Measurements from ENCODE around the gene FCGR3A.
"Not testable (repeated sequence)": the region's sequence is repeated elsewhere in the genome, so short reads cannot be mapped to it uniquely, and the experiment has no call there.

Gene FCGR3A

DNA sequence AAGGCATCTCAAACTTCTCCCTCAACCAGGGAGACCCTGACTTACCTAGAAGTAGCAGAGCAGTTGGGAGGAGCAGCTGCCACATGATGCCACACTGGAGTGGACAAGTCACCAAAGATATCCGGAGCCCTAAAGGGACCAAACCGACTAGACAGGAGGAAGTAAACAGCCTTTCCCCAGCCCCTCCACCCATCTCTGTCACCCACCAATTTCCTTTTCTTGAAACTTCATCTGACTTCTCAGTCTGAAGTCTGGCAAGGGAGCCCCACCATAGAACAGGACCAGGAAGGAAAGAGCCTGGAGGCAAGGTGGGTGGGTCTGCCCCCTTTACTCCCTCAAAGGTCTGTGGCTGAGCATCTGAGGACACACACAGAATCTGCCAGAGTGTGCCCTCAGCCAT is at the start of gene FCGR3A:
FCGR3A (minus strand) TSS at position 167 of the 400 bp plus-strand sequence; CDS start at position 85, 82 bp downstream.
- DNase-seq, result no peak

DNA sequence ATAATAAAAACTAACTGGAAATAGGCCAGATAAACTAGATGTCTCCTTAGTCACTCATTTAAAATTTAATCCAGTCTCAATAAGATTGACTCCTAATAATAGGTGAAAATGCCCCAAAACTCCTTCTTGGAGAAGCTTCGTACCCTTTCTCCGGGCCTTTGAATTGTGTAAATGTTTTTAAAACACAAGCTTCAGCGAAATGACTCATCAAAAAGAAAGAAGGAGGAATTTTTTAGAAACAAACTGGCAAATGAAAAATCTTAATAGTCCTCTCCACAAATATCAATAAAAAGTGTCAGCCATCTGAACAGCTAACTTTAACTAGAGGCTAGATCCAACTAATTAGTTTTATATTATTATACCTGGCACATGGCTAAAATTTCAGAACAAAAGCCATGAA is 47.5 kb upstream of the FCGR3A start:
- DNase-seq, result not testable (repeated sequence)

GRCh38 chr1:161595583-161595982 is 46.0 kb upstream of the FCGR3A start:
- not testable (repeated sequence) for DNase-seq

- not testable (repeated sequence) for DNase-seq
Measured at GRCh38 chr1:161595173-161595572, 45.6 kb upstream of the FCGR3A start.

DNA sequence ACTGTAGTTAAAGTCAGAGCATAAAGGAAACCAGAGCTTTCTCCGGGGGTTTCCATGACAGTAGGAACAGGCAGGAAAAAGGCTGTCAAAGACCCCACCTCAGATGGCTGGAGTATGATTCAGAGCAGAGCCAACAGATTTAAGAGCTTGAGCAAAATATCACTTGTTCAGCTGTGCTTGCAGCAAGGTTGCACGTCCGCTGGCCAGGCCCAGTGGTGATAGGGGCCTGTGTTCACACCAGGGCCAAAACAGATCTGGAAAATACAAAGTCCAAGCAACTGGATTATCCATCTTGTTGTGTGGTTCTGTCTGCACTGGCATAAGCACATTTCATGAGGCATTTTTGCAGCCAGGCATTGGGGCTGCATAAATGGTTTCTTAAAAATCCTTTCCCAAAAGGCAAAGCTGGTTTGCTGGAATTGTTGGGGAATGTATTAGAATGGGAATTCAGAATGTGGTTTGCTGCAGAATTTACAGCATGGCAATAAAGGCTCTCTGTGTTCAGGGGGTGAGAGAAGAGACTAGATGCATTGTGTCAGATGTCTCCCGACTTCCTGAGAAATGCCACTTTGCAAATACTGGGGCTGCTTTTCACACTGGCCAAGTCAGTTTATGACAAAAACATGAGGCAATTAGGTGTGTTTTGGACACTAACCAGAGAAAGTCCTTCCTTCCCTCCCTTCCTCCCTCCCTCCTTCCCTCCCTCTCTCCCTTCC is 44.8 kb upstream of the FCGR3A start:
- DNase-seq, result not testable (repeated sequence)

GRCh38 chr1:161593092-161593755 is 43.6 kb upstream of the FCGR3A start:
- DNase-seq, result not testable (repeated sequence)

DNA sequence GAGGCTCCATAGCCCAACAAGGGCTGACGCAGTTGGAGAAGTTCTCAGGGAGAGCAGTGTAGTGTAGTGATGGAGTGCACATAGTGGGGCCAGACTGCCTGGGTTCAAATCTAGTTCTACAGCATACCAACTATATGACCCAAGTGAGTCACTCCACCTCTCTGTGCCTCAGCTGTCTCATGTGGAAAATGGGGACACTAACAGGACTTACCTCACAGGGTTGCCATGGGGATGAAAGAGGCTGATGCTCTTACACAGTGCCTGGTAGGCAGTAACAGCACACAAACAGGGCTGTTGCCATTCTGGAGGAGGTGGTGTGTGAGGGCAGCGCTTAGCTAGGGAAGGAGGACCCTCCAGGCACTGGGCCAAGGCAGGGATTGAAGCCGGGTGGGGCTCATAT is 43.0 kb upstream of the FCGR3A start:
- not testable (repeated sequence) for DNase-seq

DNA sequence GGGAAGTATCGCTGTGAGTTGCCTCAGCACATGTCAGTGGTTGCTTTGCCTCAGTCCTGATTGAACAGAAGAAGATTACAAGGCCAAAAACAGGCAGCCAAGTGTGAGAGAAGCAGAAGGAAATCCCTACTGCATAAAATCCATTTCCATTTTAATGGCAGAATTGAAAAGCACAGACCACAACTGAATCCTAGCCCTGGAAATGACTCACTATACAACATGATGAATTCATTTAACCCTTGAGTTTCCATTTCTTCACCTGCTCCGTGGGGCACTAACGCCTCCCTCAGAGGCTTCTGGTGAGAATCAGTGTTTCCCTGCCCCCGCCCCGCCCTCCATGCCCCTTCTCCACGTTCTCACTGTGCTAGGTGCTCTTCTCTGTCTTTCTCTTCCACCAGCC is 40.3 kb upstream of the FCGR3A start:
- DNase-seq, result not testable (repeated sequence)

GRCh38 chr1:161589365-161589764 is 39.7 kb upstream of the FCGR3A start:
- DNase-seq, result not testable (repeated sequence)

GRCh38 chr1:161588596-161588995 is 39.0 kb upstream of the FCGR3A start:
- not testable (repeated sequence) for DNase-seq

DNA sequence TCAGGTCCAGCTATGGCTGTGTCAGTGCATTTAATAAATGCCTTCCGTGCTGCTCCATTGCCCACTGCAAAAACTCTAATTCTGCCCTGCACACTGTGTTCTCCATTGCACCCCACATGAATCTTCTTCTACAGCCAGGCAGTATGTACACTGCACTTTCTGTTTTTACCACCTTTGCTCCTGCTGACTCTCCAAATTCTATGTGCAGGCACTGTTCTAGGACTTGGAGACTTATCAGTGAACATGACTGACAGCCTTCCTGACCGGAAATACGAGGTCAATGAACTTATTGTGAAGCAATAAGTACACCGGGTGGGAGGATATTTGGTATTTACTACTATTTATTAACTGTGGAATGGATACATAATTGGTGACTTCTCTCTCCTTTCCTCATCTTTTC is 33.3 kb upstream of the FCGR3A start:
- not testable (repeated sequence) for DNase-seq

DNA sequence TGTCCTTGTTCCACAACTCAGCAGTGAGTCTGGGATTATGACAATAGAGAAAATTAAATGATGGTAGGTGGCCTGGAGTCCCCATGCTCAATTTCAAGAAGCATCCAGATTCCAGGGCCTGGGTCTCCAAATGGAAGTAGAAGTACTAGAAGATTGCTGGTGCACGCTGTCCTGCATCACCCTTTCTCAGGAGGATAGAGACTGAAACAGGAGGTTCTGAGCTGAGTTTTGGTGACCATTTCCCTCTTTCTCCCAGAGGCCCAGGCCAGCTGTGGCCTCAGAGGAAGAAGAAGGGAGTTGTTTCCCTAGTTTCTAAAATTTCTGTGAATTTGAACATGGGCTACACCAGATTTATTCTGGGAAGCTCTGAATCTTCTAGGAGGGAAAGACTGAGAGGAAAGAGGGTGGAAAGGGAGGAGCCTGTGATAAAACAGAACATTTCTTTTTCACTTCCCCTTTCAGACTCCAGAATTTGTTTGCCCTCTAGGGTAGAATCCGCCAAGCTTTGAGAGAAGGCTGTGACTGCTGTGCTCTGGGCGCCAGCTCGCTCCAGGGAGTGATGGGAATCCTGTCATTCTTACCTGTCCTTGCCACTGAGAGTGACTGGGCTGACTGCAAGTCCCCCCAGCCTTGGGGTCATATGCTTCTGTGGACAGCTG is 31.4 kb upstream of the FCGR3A start:
- DNase-seq, result not testable (repeated sequence)

- not testable (repeated sequence) for DNase-seq
Measured at GRCh38 chr1:161579856-161580507, 30.4 kb upstream of the FCGR3A start.

DNA sequence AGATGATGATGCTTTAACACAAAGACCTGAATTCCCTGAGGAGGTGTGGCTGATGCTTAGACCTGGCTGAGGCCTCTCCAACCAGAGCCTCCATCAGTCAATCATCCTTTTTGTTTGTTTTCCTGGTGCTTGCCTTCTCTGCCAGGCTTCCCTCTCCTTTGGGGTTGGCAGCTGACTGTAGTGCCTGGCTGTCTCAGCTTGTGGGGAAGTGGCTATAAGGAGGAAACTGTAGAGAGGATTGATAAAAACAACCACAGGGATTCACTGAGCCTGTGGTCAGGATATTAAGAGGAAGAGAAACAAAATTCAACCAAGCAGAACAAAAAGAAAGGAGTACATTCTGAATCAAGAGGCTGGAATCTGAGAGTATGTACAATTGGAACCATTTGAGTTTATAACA is 27.1 kb upstream of the FCGR3A start:
- not testable (repeated sequence) for DNase-seq

GRCh38 chr1:161571703-161572102 is 22.1 kb upstream of the FCGR3A start:
- DNase-seq, result not testable (repeated sequence)

- DNase-seq, result not testable (repeated sequence)
Measured at GRCh38 chr1:161566602-161566960, 17.0 kb upstream of the FCGR3A start.

DNA sequence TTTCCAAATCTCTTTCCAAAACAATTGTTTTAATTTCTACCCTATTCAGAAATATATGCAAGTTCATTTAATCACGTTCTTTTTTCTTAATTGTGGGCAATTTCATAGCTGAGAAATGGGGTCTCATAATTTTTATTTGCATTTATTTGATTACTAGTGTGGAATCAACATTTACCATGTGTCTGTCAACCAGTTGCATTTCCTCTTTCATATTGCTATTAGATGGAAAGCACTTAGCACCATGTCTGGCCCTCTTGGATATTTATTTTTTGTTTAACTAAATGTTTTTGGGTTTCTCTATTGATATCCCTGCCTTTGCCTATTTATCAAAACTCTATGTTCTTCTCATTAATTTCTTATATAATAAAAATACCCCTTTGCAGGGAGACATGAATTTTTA is 13.9 kb upstream of the FCGR3A start:
- DNase-seq, result not testable (repeated sequence)

DNA sequence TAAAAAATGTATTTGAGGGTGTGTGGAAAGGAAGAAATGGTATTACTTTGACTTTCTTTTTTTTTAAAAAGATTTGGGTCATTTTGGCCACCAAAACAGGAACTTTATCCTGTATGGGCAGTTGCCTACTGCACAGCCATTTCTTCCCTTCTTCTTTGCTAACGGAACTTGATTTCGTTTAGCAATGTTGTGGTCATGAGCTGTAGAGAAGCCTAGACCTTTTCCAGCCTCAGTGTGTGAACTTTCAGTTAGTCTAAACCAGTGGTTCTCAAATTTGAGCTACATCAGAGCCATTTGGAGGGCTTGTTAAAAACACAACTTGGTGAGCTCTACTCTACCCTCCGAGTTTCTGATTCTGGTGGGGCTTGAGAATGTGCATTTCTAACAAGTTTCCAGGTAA is 12.8 kb upstream of the FCGR3A start:
- not testable (repeated sequence) for DNase-seq

- DNase-seq, result not testable (repeated sequence)
Measured at GRCh38 chr1:161560960-161561715, 11.5 kb upstream of the FCGR3A start.

DNA sequence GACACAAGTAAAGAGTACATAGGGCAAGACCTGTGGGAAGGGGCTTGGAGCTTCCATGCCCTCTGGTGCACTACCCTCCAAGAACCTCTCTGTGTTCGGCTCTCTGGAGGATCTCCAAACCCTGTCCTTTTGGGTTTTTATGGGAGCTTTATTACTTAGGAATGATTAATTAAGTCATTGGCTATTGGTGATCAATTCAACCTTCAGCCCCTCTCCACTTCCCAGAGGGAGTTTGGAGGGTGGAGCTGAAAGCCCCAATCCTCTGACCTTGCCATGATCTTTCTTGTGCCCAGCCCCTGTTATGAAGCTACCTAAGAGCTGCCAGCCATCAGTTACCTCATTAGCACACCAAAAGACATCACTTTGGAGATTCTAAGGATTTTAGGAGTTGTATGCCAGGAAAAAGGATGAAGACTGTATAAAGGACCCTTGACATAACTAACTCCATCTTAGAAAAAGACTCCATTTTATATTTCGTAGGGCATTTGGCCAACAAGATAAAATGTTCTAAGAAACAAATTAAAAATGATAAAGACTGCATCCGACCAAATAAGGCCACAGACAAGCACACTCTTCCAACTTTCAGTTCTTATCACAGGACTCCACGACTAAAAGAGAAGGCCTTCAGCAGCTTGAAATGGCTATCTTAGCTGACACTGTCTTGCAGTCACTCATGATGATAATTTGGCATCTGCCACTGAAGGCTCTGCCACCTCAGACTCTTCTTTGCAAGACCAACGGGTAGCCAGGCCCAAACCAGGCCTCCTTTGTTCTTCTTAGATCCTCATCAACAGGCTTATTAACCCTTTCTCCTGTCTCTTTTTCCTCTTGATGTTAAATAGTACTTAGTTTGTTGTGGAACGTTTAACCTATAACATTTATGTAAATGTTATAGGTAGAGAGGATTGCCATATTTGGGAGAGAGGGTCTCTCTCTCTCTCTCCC is 8.2 kb upstream of the FCGR3A start:
- not testable (repeated sequence) for DNase-seq

DNA sequence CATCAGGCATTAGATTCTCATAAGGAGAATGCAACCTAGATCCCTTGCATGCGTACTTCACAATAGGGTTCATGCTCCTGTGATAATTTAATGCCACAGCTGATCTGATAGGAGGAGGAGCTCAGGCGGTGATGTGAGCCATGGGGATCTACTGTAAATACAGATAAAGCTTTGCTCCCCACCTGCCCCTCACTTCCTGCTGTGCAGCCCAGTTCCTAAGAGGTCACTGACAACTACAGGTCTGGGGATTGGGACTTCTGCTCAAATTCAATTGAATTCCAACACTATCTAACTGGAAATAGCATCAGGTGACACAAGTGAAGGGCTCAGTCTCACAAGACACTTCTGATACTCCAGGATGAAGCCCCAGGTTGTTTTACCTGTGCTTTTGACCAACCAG is 7.4 kb upstream of the FCGR3A start:
- not testable (repeated sequence) for DNase-seq
